ENCODE data around the gene EML4. TPM values are rescaled to one million over a fixed set of nuclear protein-coding genes. Genes with fewer than 3 reads are reported as not detected.

Gene EML4
- total and polyA plus RNA-seq, 2 of the 13 experiments (the other 11 are each of a cell fraction or from before 2014, with no cell fraction given): 243 to 476 TPM

GRCh38 chr2:42137125-42137841 lies 31.9 kb upstream of the EML4 start (continued):
- peak; percentile 43 for TF ChIP-seq UBTF (CRISPR knock-in tag; IDR thresholded peaks at IDR 0.05)
- TF ChIP-seq ZNF644 (CRISPR knock-in tag; IDR thresholded peaks at IDR 0.05; ENCODE audit: low read depth): peak; percentile 21; the same call in 1 of the 2 replicates
- peak; percentile 94 for TF ChIP-seq ZNF792 (CRISPR knock-in tag; IDR thresholded peaks at IDR 0.05)
- TF ChIP-seq GTF2F1 (IDR thresholded peaks at IDR 0.05; ENCODE audit: low read length): no peak
- TF ChIP-seq ZSCAN21 (CRISPR knock-in tag; IDR thresholded peaks at IDR 0.05; ENCODE audit: borderline replicate concordance): peak; percentile 83
- TF ChIP-seq ZBTB21 (CRISPR knock-in tag; IDR thresholded peaks at IDR 0.05): no peak
- no peak for TF ChIP-seq CC2D1A (CRISPR knock-in tag; IDR thresholded peaks at IDR 0.05)
- TF ChIP-seq, protein P1, sequence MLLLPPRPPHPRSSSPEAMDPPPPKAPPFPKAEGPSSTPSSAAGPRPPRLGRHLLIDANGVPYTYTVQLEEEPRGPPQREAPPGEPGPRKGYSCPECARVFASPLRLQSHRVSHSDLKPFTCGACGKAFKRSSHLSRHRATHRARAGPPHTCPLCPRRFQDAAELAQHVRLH (CRISPR knock-in tag; IDR thresholded peaks at IDR 0.05; ENCODE audit: borderline replicate concordance, low read depth): peak; percentile 79; the same call in 1 of the 2 replicates
- TF ChIP-seq ZBED4 (CRISPR knock-in tag; IDR thresholded peaks at IDR 0.05; ENCODE audit: borderline replicate concordance): peak; percentile 87
- TF ChIP-seq TOE1 (CRISPR knock-in tag; IDR thresholded peaks at IDR 0.05): peak; percentile 71; the same call in 1 of the 2 replicates
- TF ChIP-seq ZNF142 (CRISPR knock-in tag; IDR thresholded peaks at IDR 0.05): 0 out of 2 replicates have a peak, but pooled peaks have one; percentile 55
- 0 out of 2 replicates have a peak, but pooled peaks have one; percentile 8 for TF ChIP-seq ZMAT3 (CRISPR knock-in tag; conservative IDR thresholded peaks at IDR 0.05)
- no peak for TF ChIP-seq NPAS2 (CRISPR knock-in tag; IDR thresholded peaks at IDR 0.05; ENCODE audit: borderline replicate concordance)
- peak; percentile 40; the same call in 1 of the 2 replicates for TF ChIP-seq ZNF607 (CRISPR knock-in tag; IDR thresholded peaks at IDR 0.05; ENCODE audit: borderline replicate concordance)
- TF ChIP-seq, protein P2, sequence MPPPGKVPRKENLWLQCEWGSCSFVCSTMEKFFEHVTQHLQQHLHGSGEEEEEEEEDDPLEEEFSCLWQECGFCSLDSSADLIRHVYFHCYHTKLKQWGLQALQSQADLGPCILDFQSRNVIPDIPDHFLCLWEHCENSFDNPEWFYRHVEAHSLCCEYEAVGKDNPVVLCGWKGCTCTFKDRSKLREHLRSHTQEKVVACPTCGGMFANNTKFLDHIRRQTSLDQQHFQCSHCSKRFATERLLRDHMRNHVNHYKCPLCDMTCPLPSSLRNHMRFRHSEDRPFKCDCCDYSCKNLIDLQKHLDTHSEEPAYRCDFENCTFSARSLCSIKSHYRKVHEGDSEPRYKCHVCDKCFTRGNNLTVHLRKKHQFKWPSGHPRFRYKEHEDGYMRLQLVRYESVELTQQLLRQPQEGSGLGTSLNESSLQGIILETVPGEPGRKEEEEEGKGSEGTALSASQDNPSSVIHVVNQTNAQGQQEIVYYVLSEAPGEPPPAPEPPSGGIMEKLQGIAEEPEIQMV (CRISPR knock-in tag; IDR thresholded peaks at IDR 0.05; ENCODE audit: low read depth): no peak; the same call in 1 of the 2 replicates

Data from HepG2 (cell line).